Measurements from ENCODE around the gene CPSF4L.

The CPSF4L gene

GRCh38 chr17:73199751-73200317 lies 61.8 kb downstream of the CPSF4L start:
- DNase-seq: no peak

GRCh38 chr17:73198930-73199260 lies 62.8 kb downstream of the CPSF4L start:
- DNase-seq: no peak

Data from NCI-H2171 (cell line).